Measurements from ENCODE around the gene KIRREL1.

- no peak for TF ChIP-seq CTCF (IDR thresholded peaks at IDR 0.05; ENCODE audit: poor library complexity, severe bottlenecking)
- no peak for TF ChIP-seq REST (IDR thresholded peaks at IDR 0.05; ENCODE audit: borderline replicate concordance)
- TF ChIP-seq EP300 (conservative IDR thresholded peaks at IDR 0.05; ENCODE audit: poor library complexity, severe bottlenecking), result no peak
- no peak for TF ChIP-seq POLR2AphosphoS5 (IDR thresholded peaks at IDR 0.05)
- TF ChIP-seq TAF1 (IDR thresholded peaks at IDR 0.05; ENCODE audit: low read depth), result no peak
- no peak for TF ChIP-seq SMC3 (conservative IDR thresholded peaks at IDR 0.05; ENCODE audit: poor library complexity)
- TF ChIP-seq EZH2 (IDR thresholded peaks at IDR 0.05; ENCODE audit: borderline replicate concordance, insufficient read depth, low read length, poor library complexity, severe bottlenecking), result no peak
- TF ChIP-seq RAD21 (conservative IDR thresholded peaks at IDR 0.05), result no peak
These were observed 85.2 kb downstream of the KIRREL1 start for GRCh38 chr1:158078569-158079080.

All from neural cell (in vitro differentiated cells).